NCI-H69 (cell line): Measurements from ENCODE around the gene ZNF324.
"Not testable (repeated sequence)": the region's sequence is repeated elsewhere in the genome, so short reads cannot be mapped to it uniquely, and the experiment has no call there.

ENCODE experiments used
- DNase-seq: peaks from one replicate; lab custom pipeline; 2025; lab: John Stamatoyannopoulos, UW

Gene ZNF324

DNA sequence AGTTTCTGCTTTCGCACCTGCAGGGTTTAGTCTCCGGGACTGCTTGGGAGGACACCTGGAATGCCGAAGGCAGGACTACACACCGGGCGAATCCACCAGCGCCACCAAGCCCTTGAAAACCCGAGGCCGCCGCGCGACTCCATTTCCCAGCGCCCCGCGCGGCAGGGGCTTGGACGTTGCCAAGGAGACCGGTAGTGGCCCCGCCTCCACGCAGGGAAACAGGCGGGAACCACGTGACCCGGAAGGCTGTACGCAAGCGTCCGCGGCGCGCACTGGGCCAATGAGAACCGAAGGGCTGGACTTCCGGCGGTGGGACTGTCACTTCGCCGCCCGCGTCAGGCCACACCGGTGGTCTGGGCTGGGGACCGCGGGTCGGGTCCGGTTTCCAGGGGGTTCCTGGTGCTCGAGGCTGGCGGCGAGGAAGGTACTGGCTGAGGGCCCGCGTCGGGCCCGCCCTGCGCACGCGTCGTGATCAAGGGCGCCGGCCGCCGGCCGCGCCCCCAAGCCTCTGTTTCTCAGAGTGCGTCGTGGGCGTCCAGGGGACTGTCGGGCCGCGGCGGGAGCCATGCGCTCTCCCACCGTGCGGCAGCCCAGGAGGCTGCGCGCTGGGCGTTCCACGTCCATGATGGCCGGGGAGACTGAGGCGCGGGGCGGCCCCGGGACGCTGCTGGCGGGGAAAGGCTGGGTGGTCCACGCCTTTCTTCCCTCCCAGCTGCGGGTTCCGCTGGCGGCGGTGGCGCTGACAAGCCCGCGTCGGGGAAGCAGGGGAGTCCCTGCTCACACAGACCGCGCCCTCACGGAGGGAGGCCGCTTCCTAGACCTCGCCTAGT is at the start of gene ZNF324:
TSS of gene ZNF324 (plus strand) at position 321 of the 830 bp plus-strand sequence. CDS start 2,106 bp downstream, outside the sequence.
- peak; percentile 99 for DNase-seq

DNA sequence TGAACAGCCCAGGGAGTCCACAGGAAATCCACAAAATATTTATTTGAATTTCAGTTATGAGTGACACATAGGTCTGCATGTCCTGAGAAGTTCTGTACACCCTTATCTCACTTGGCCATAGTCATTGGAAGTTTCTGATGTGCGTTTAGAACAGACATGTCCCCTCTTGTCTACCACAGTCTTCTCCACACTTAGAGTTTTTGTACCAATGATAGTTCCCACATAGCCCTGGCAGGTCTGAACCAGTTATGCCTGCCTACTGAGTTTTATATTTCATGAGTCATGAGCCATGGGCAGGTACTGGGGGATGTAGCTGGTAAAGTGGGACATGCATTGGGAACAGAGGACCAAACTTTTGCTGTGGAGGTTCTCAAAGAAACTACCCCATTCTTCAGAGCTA is 38.3 kb upstream of the ZNF324 start:
- DNase-seq = no peak

DNA sequence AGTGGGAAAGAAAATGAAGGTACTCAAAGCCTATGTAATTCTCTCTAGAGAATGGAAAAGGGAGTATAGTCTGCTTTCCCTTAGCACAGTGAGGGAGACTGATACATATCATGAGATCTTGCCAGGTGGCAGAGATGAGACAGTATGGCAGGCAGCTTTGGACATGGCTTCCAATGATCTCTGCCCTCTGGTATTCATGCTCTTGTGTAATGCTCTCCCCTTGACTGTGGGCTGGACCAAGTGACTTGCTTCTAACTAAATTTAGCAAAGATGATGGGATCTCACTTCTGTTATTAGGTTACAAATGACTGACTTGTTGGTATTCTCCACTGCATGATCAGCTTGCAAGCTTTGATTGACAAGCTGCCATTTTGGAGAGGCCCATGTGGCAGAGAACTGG is 37.1 kb upstream of the ZNF324 start:
- no peak for DNase-seq

DNA sequence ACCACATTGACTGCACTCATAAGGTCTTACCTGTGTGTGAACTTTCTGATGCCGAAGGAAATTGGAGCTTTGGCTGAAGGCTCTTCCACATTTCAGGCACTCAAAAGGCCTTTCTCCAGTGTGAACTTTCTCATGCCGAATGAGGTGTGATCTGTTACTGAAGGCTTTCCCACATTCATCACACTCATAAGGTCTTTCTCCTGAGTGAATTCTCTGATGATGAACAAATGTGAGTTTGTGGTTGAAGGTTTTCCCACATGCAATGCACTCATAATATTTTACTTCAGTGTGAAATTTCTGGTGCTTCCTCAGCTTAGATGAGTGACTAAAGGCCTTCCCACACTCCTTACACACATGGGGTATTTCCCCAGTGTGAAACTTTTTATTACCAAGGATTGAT is 32.7 kb upstream of the ZNF324 start:
- DNase-seq = no peak

DNA sequence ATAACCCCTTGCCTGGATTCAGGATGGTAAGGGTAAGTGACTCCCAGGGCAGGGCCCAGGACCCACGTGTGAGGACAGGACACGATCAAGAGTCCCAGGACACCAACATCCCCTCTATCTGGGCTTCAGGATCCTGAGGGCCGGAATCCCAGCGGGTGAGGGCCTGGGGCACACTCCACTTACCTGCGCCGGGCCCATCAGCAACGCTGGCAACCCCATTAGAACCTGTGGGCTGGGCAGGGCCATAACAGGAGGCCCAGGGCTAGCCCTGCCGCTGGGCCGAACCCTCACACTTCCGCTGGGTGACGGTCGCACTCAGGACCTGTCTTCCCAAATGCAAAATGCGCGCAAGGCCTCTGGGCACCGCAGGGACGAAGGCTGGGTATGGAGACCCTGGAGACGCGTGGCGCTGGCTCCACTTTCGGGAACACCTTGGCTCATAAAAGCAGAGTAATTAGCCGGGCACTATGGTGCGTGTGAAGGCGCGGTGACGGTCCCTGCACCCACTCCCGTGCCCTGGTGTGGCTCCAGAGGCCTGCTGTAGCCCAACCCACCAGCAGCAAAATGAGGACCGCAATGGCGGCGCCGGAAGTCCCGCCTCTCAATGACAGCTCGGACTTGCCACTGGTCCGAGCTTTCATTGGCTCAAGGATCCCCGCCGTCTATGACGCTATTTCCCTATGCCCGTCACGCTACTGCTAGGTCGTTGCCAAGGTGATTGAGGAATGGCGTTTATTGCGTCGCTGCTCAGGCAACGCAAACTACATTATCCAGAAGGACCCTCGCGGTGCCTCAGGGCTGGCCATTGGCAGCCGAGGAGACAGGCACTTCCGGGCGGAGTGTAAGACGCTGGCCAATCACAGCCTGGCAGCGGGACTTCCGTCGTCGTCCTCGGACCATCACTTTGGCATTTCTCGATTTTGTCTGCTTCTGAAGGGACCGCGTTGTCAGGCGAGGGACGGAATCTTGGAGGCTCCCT is 27.0 kb upstream of the ZNF324 start, which contains the start of gene ZNF132:
TSS of gene ZNF132 (minus strand) at position 578 of the 979 bp plus-strand sequence. CDS start at position 246, 332 bp downstream.
- no peak for DNase-seq

DNA sequence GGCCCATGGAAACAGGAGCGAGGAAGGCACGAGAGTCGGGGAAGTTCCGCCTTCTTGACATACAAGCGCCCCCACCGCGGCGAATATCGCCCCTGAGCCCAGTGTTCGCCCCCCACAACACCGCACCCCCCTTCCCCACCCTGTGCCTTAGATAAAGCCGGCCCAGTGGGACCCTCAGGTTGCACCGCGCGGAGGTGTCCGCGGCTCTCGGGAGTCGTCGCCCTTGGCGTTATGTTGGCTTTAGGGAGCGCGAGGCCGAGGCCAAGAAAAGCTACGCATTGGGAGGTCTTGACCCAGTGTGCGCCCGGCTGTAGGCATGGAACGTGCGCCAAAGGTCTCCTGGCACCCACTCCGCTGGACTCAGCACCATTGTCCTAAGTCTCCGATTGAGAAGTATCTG is 26.3 kb upstream of the ZNF324 start:
- DNase-seq = no peak

DNA sequence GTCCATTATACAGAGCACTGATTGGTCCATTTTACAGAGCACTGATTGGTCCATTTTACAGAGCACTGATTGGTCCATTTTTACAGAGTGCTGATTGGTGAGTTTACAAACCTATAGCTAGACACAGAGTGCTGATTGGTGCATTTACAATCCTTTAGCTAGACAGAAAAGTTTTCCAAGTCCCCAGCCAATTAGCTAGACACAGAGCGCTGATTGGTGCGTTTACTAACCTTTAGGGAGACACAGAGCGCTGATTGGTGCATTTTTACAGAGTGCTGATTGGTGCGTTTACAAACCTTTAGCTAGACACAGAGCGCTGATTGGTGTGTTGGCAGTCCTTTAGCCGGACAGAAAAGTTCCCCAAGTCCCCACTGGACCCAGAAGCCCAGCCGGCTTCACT is 23.9 kb upstream of the ZNF324 start:
- DNase-seq = not testable (repeated sequence)

DNA sequence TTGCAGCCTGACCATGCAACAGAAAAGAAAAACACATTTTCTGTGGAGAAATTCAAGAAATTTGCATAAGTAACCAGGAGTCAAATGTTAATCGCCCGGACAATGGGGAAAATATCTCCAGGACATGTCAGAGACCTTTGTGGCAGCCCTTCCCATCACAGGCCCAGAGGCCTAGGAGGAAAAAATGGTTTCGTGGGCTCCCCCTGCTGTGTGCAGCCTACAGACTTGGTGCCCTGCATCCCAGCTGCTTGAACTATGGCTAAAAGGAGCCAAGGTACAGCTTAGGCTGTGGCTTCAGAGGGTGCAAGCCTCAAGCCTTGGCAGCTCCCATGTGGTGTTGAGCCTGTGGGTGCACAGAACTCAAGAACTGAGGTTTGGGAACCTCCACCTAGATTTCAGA is 18.0 kb upstream of the ZNF324 start:
- not testable (repeated sequence) for DNase-seq

DNA sequence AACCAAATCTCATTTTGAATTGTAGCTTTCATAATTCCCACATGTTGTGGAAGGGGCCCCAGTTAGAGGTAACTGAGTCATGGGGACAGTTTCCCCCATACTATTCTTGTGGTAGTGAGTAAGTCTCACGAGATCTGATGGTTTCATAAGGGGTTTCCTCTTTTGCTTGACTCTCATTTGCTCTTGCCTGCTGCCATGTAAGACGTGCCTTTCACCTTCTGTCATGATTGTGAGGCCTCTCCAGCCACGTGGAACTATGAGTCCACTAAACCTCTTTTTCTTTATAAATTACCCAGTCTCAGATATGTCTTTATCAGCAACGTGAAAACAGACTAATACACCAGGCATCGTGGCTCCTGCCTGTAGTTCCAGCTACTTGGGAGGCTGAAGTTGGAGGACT is 16.9 kb upstream of the ZNF324 start:
- not testable (repeated sequence) for DNase-seq

DNA sequence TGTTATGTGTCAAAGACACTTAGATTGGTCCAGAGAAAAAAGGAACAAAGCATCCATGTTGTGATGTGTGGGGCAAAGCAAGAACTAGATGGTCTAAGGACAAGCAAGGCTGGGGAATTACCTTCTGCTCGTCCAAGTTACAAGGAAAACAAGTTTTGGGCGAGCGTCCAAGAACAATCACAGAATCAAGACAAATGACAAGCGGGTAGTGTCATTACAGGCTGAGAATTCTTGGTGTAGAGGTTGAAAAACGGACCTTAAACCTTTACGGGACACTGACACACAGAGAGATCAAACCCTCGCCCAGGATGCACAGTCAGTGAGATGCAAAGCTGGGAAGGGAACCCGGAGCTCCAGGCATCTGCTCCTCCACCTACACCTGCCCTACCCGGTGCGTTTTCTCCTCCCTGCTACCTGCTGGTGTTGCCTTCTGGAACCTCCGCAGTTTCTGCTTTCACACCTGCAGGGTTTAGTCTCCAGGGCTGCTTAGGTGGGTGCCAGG is 16.0 kb upstream of the ZNF324 start:
- DNase-seq = no peak

DNA sequence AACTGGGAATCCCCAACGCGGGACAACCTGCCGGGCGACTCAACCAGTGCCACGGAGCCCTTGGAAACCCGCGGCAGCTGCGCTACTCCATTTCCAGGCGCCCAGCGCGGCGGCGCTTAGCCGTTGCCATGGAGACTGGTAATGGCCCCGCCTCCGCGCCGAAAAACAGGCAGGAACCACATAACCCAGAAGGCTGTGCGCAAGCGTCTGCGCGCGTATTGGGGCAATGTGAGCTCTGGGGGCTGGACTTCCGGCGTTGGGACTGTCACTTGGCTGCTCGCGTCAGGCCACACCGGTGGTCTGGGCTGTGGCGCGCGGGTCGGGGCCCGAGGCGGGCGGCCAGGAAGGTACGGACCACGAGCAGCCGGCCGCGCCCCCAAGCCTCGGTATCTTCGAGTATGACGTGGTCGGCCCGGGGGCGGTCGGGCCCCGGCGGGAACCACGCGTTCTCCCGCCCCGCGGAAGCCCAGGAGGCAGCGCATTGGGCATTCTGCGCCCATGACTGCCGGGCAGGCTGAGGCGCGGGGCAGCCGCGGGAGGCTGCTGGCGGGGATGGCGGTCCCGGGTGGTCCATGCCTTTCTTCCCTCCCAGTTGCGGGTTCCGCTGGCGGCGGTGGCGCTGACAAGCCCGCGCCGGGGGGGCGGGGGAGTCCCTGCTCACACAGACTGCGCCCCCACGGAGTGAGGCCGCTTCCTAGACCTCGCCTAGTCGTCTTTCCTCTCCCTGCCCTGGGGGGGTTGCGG is 15.3 kb upstream of the ZNF324 start, which contains the start of gene ZNF324B:
TSS of gene ZNF324B (plus strand) at position 265 of the 744 bp plus-strand sequence. CDS start 2,080 bp downstream, outside the sequence.
- peak; percentile 99 for DNase-seq

DNA sequence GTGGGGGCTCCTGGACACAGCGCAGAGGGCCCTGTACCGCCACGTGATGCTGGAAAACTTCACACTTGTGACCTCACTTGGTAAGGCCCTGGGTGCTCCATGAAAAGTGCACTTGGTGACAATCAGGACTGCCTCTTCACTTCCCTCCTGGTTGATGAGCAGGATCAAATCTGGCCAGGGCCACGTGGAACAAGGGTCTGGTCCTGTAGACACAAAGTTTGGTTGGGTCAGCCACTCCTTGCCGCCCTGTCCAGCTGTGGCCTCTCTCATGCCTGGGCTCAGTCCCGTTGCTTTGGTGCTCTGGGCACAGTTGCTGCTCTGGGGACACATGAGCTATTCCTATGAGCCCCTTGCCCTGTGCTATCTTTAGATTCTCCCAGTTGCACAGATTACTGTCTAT is 13.1 kb upstream of the ZNF324 start:
- no peak for DNase-seq

DNA sequence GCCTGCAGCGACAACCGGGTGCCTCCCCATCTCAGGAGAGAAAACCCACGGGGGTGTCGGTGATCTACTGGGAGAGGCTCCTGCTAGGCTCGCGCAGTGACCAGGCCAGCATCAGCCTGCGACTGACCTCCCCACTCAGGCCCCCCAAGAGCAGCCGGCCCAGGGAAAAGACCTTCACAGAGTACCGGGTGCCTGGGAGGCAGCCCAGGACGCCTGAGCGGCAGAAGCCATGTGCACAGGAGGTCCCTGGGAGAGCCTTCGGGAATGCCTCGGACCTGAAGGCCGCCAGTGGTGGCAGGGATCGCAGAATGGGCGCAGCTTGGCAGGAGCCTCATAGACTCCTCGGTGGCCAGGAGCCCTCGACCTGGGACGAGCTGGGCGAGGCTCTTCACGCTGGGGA is 11.6 kb upstream of the ZNF324 start:
- DNase-seq = no peak

DNA sequence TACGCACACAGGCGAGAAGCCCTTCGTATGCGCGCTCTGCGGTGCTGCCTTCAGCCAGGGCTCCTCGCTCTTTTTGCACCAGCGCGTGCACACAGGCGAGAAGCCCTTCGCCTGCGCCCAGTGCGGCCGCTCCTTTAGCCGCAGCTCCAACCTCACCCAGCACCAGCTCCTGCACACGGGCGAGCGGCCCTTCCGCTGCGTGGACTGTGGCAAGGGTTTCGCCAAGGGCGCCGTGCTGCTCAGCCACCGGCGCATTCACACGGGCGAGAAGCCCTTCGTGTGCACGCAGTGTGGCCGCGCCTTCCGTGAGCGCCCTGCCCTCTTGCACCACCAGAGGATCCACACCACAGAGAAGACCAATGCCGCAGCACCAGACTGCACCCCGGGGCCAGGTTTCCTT is 10.8 kb upstream of the ZNF324 start:
- DNase-seq = no peak

DNA sequence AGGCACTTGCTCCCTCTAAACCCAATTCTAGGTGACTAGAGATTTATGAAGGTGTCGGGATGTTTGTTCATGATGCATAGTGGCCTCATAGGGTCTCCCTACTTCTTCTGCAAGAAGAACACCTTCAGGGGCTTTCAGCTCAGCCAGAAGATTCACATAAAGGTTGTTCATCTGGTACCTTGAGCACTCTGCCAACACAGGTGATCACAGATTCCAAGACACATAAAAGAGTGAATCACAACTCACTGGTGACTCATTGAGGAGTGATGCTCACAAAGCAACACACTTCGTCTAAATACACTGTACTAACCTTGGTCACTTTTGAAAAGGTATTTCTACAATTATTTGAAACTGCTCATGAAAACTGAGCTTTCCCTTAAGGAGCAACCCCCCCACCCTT is 6.8 kb upstream of the ZNF324 start:
- no peak for DNase-seq

DNA sequence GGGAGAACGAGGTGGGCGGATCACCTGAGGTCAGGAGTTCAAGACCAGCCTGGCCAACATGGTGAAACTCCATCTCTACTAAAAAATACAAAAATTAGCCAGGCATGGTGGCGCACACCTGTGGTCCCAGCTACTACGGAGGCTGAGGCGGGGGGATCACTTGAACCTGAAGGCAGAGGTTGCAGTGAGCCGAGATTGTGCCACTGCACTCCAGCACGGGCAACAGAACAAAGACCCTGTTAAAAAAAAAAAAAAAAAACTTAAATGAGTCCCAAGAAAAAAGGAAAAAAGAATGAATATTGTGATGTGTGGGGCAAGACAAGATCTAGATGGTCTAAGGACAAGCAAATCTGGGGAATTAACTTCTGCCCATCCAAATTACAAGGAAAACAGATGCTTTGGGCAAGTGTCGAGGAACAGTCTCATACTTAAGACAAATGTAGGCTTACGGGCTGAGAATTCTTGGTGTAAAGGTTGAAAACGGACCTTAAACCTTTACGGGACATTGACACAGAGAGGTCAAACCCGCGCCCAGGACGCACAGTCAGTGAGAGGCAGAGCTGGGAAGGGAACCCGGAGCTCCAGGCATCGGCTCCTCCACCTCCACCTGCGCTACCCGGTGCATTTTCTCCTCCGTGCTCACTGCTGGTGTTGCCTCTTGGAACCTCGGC is 656 bp upstream of the ZNF324 start:
- DNase-seq = no peak

DNA sequence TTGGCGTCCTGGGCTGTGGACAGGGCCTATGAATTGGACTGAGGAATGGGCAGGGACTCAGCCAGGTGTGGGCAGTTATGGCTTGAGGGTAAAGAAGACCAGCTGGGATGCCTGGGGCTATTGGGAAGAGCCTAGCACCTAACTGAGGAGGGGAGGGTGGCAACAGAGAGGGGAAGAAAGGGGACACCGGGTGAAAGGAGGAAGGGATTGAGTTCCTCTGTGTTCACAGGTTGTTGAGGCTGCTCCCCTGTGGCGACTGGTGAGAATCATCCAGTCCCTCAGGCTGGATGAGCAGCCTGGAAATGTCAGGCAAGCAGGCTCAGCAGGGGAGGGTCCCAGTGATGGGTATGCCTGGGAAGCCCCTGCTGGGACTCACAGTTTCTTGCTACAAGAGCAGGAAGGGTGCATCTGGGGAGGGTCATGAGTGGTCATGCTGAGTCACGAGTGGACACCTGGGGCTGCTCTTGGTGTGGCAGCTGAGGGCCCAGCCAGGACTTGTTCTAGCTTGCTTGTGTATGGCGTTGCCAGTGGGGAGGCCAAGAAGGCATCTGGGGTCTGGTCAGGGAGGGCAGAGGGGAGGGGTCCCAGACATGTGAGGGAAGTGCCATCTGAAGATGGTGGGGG is 1.4 kb downstream of the ZNF324 start:
- peak; percentile 39 for DNase-seq

DNA sequence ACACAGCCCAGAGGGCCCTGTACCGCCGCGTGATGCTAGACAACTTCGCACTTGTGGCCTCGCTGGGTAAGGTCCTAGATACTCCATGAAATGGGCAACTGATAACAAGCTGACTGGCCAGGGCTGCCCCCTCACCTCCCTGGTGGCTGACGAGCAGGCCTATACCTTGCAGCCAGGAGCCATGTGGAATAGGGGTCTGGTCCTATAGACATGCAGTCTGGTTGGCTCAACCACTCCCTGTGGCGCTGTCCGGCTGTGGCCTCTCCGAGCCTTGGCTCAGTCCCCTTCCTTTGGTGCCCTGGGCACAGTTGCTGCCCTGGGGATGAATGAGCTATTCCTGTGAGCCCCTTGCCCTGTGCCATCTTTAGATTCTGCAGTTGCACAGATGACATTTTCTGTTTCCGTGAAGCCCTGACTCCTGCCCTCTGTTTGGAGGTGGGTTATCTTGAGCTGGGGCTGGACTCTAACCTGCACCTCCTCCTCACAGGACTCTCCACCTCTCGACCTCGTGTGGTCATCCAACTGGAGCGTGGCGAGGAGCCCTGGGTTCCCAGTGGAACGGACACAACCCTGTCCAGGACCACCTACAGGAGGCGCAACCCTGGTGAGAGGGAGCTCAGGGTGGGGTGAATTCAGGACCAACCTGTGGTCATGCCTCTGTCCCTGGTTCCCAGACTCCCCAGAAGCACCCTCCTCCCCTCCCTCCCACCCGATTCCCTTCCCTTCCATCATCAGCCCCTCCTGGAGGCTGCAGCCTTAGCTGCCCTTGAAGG is 2.5 kb downstream of the ZNF324 start:
- DNase-seq = no peak

DNA sequence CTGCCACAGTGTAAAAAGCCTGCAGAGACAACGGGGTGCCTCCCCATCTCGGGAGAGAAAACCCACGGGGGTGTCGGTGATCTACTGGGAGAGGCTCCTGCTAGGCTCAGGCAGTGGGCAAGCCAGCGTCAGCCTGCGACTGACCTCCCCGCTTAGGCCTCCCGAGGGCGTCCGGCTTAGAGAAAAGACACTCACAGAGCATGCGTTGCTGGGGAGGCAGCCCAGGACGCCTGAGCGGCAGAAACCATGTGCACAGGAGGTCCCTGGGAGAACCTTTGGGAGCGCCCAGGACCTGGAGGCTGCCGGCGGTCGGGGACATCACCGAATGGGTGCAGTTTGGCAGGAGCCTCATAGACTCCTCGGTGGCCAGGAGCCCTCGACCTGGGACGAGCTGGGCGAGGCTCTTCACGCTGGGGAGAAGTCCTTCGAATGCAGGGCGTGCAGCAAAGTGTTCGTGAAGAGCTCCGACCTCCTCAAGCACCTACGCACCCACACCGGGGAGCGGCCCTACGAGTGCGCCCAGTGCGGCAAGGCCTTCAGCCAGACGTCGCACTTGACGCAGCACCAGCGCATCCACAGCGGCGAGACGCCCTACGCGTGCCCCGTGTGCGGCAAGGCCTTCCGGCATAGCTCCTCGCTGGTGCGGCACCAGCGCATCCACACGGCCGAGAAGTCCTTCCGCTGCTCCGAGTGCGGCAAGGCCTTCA is 4.1 kb downstream of the ZNF324 start:
- DNase-seq = not testable (repeated sequence)
